GM12801 (cell line): ENCODE measurements around the gene RGS14.

ENCODE experiments used
- TF ChIP-seq, protein P1 (sequence below): IDR thresholded peaks from one replicate; pipeline ENCODE4 v1.5.1; 2011; ENCODE audit warnings: control low read depth; ENCODE audit not compliant: insufficient read length; ENCODE audit errors: extremely low read depth

RGS14 gene

DNA sequence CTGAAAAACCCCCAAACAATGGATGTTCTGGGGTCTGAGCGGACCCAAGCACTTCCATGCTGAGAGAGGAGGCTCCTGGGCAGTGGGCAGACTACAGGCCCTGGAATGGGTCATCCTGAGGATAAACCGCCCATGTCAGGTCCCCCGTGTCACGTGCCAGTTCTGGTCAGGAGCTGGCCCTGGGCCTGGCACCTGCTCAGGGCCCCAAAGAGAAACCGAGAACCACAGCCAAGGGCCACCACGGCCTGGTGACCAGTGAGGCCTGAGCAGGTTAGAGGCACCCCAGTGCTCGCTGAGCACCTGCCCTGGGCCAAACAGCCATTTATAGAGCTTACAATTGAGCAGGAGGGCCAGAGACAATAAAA, 22.0 kb upstream of the RGS14 start:
- TF ChIP-seq, protein P1, sequence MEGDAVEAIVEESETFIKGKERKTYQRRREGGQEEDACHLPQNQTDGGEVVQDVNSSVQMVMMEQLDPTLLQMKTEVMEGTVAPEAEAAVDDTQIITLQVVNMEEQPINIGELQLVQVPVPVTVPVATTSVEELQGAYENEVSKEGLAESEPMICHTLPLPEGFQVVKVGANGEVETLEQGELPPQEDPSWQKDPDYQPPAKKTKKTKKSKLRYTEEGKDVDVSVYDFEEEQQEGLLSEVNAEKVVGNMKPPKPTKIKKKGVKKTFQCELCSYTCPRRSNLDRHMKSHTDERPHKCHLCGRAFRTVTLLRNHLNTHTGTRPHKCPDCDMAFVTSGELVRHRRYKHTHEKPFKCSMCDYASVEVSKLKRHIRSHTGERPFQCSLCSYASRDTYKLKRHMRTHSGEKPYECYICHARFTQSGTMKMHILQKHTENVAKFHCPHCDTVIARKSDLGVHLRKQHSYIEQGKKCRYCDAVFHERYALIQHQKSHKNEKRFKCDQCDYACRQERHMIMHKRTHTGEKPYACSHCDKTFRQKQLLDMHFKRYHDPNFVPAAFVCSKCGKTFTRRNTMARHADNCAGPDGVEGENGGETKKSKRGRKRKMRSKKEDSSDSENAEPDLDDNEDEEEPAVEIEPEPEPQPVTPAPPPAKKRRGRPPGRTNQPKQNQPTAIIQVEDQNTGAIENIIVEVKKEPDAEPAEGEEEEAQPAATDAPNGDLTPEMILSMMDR = no peak

DNA sequence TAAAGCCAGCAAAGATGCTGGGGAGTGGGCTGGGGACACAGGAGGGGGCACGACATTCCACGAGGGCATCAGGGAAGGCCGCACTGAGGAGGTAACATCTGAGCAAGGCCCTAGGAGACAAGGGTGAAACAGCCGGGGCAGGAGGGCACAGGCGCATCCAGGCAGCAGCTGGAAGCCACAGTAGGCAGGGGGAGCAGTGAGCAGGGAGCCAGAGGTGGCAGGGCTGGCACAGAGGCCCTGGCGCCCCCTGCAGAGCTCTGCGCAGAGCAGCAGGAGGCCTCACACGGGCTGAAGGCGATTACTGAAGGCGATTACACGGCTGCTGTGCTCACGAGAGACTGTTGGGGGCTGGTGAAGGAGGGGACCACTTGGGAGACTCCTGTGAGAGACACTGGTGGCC, 21.6 kb upstream of the RGS14 start:
- TF ChIP-seq, protein P1 = no peak

GRCh38 chr5:177336603-177337494, 20.9 kb upstream of the RGS14 start:
- TF ChIP-seq, protein P1 = no peak

DNA sequence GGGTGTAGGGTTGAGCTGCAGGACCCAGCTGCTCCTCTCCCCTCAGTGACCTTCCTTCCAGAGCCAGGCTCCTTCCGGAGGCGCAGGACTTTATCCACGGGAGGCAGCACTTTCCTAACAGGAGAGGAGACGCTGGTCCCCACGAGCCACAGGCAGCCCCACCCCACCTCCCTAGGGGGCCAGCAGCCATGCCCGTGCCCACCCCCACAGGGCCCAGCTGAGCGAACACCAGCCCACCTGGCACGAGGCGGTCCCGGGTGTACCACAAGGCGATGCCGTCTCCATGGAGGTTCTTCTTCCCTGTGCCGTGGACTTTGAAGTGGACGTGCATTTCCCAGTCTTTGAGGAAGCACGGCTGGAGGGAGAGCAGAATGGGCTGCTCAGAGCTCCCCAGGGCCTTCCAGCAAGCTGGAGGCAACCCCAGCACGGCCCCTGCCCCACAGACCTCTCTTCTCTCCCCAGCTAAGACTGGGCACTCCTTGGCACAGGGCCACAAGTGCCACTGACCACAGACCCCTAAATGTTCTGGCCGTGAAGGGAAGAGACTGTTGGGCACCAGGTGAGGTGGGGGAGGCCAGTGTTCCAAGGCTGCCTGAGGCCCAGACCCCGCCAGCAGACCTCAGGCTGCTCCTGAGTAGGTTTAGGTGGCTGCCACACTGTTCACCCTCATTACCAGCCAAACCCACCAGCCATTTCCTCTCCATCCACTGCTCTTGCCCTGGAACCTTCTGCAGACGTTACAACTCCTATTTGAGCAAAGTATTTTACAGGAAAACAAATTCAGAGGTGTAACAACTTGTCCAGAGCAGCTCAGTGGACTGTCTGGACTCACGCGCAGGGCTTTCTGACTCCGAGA, 19.2 kb upstream of the RGS14 start:
- TF ChIP-seq, protein P1 = no peak

- TF ChIP-seq, protein P1 = no peak
Measured at GRCh38 chr5:177339107-177339638, 18.6 kb upstream of the RGS14 start.

GRCh38 chr5:177343777-177344176, 13.9 kb upstream of the RGS14 start:
- TF ChIP-seq, protein P1 = no peak

DNA sequence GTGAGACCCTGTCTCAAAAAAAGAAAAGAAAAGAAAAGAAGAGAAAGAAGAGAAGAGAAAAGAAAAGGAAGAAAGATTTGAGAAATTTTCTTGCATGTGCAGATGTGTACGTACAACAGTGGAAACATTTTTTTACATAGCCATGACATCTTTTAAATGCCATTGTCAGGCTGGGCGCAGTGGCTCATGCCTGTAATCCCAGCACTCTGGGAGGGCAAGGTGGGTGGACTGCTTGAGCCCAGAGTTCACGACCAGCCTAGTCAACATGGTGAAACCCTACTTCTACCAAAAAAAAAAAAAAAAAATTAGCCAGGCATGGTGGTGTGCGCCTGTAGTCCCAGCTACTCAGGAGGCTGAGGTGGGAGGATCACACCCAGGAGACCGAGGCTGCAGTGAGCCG, 12.8 kb upstream of the RGS14 start:
- TF ChIP-seq, protein P1 = no peak
